ENCODE measurements around the gene DTX2.
A peak's percentile ranks its signal among the peaks of the same experiment; 100 is the strongest.
"Not testable (repeated sequence)": the region's sequence is repeated elsewhere in the genome, so short reads cannot be mapped to it uniquely, and the experiment has no call there.

DNA sequence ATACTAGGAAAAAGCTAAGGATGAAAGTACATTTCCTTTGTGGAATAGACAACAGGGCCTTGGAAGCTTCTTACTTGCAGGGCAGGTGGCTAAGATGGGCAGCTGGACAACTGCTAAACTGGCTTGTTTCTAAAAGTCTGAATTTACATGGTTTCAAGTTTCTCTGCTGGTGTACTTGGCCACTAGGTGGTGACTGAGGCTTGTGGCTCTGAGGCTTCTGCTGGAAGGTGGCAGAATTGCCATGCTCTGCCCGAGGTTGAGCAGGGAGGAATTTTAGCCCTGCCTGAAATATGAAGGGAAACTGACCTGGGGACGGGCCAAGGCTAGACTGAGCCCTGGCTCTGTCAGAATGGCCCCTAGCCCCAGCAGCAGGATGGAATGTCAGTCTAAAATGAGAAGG is 23.6 kb upstream of the DTX2 start:
- TF ChIP-seq, protein P1, sequence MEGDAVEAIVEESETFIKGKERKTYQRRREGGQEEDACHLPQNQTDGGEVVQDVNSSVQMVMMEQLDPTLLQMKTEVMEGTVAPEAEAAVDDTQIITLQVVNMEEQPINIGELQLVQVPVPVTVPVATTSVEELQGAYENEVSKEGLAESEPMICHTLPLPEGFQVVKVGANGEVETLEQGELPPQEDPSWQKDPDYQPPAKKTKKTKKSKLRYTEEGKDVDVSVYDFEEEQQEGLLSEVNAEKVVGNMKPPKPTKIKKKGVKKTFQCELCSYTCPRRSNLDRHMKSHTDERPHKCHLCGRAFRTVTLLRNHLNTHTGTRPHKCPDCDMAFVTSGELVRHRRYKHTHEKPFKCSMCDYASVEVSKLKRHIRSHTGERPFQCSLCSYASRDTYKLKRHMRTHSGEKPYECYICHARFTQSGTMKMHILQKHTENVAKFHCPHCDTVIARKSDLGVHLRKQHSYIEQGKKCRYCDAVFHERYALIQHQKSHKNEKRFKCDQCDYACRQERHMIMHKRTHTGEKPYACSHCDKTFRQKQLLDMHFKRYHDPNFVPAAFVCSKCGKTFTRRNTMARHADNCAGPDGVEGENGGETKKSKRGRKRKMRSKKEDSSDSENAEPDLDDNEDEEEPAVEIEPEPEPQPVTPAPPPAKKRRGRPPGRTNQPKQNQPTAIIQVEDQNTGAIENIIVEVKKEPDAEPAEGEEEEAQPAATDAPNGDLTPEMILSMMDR (IDR thresholded peaks at IDR 0.05), result peak in 2 of 4 experiments; percentile 31 to 63
- TF ChIP-seq POLR2AphosphoS5 (IDR thresholded peaks at IDR 0.05), result peak in 1 of 4 donors; percentile 23
- TF ChIP-seq EP300 (IDR thresholded peaks at IDR 0.05), result not testable (repeated sequence)

Measured in sigmoid colon (tissue), 4 donors.